Neuronal stem cell (in vitro differentiated cells): Measurements from ENCODE around the gene CEP192.

Source experiments
- DNase-seq: peaks from one replicate; pipeline ENCODE4 v3.0.0-alpha.2; 2013; ENCODE audit warnings: low spot score
- H2AFZ ChIP-seq: one replicate; pipeline ENCODE4 v1.6.1; 2013; ENCODE audit warnings: mild to moderate bottlenecking, low read length, inconsistent platforms
- H2AK5ac ChIP-seq: 2 replicates; pipeline ENCODE4 v1.6.1; 2013; ENCODE audit warnings: low read depth, mild to moderate bottlenecking, inconsistent platforms, low read length, moderate library complexity, mixed read lengths
- H2BK120ac ChIP-seq: 2 replicates; pipeline ENCODE4 v1.6.1; 2013; ENCODE audit warnings: low read depth, mild to moderate bottlenecking, inconsistent platforms, low read length, moderate library complexity, mixed read lengths
- H2BK12ac ChIP-seq: one replicate; pipeline ENCODE4 v1.6.1; 2013; ENCODE audit warnings: low read length, inconsistent platforms
- H2BK15ac ChIP-seq: 2 replicates; pipeline ENCODE4 v1.6.1; 2013; ENCODE audit warnings: mild to moderate bottlenecking, low read length, inconsistent platforms, mixed read lengths
- H2BK5ac ChIP-seq: one replicate; pipeline ENCODE4 v1.6.1; 2013; ENCODE audit warnings: inconsistent platforms, mild to moderate bottlenecking, low read length, moderate library complexity
- H3K14ac ChIP-seq: one replicate; pipeline ENCODE4 v1.6.1; 2013; ENCODE audit warnings: low read length, inconsistent platforms
- H3K18ac ChIP-seq: 2 replicates; pipeline ENCODE4 v1.6.1; 2013; ENCODE audit warnings: low read length, inconsistent platforms
- H3K23ac ChIP-seq: 2 replicates; pipeline ENCODE4 v1.6.1; 2013; ENCODE audit warnings: low read depth, mild to moderate bottlenecking, mixed read lengths, low read length, inconsistent platforms; ENCODE audit not compliant: poor library complexity
- H3K27ac ChIP-seq: replicated peaks from 3 replicates; pipeline ENCODE4 v1.5.1; 2013; ENCODE audit warnings: low read length, inconsistent platforms
- H3K27me3 ChIP-seq, 3 experiments: 2 replicates each; pipeline ENCODE4 v1.6.1; 2013; ENCODE audit warnings: low read length in 3 of 3, mild to moderate bottlenecking in 2 of 3, inconsistent platforms in 1 of 3, low read depth in 1 of 3, mixed read lengths in 1 of 3, moderate library complexity in 1 of 3; ENCODE audit not compliant: control insufficient read depth in 3 of 3, insufficient read depth in 3 of 3
- H3K36me3 ChIP-seq, 2 donors: replicated peaks in 1 of 2; 2 replicates each; pipeline ENCODE4 v1.6.1; 2013; ENCODE audit warnings: low read length in 2 of 2; ENCODE audit not compliant: control insufficient read depth in 2 of 2, insufficient read depth in 2 of 2
- H3K4ac ChIP-seq: 2 replicates; pipeline ENCODE4 v1.6.1; 2013; ENCODE audit warnings: inconsistent platforms, mild to moderate bottlenecking, low read length, moderate library complexity
- H3K4me1 ChIP-seq, 2 donors: 1 replicate in 1 of 2; 2 replicates in 1 of 2; pipeline ENCODE4 v1.6.1; 2013; ENCODE audit warnings: low read length in 2 of 2, low read depth in 1 of 2; ENCODE audit not compliant: control insufficient read depth in 2 of 2, insufficient read depth in 1 of 2
- H3K4me2 ChIP-seq: one replicate; pipeline ENCODE4 v1.6.1; 2013; ENCODE audit warnings: mild to moderate bottlenecking, low read length, inconsistent platforms; ENCODE audit not compliant: insufficient read depth, poor library complexity, severe bottlenecking
- H3K4me3 ChIP-seq, 2 donors: 2 replicates each; pipeline ENCODE4 v1.5.1; 2013; ENCODE audit warnings: low read length in 2 of 2, mild to moderate bottlenecking in 2 of 2, inconsistent platforms in 1 of 2, moderate library complexity in 1 of 2
- H3K79me1 ChIP-seq: one replicate; pipeline ENCODE4 v1.6.1; 2013; ENCODE audit warnings: low read depth, mild to moderate bottlenecking, inconsistent platforms, low read length, moderate library complexity
- H3K9ac ChIP-seq: one replicate; pipeline ENCODE4 v1.6.1; 2013; ENCODE audit warnings: mild to moderate bottlenecking, low read depth, low read length, inconsistent platforms; ENCODE audit not compliant: poor library complexity
- H3K9me3 ChIP-seq, 2 donors: replicated peaks in 1 of 2; 2 replicates each; pipeline versions ENCODE3 to v1.6.1; 2013; ENCODE audit warnings: low read length in 2 of 2, mild to moderate bottlenecking in 2 of 2, inconsistent platforms in 1 of 2, low read depth in 1 of 2, mixed read lengths in 1 of 2, moderate library complexity in 1 of 2; ENCODE audit not compliant: control insufficient read depth in 2 of 2, insufficient read depth in 1 of 2
- H4K8ac ChIP-seq: one replicate; pipeline ENCODE4 v1.6.1; 2013; ENCODE audit warnings: low read depth, mild to moderate bottlenecking, inconsistent platforms, low read length, moderate library complexity
- H4K91ac ChIP-seq: one replicate; pipeline ENCODE4 v1.6.1; 2013; ENCODE audit warnings: low read length, low read depth, mild to moderate bottlenecking, inconsistent platforms; ENCODE audit not compliant: poor library complexity
- WGBS, 2 donors: extraction: QIAGEN DNeasy Blood & Tissue Kit; methylation state at CpG; one replicate each; pipeline ENCODE4 v1.1.7; 2013; ENCODE audit warnings: missing lambda C conversion rate in 2 of 2, mixed read lengths in 1 of 2; ENCODE audit not compliant: insufficient read length in 2 of 2, insufficient replicate concordance in 1 of 2; ENCODE audit errors: extremely low coverage in 2 of 2; 5-methylcytosine and 5-hydroxymethylcytosine counted together

The CEP192 gene

GRCh38 chr18:13136056-13136903, 145.1 kb downstream of the CEP192 start:
- H3K27ac ChIP-seq = peak overlapping the region; percentile 43
- H2BK15ac ChIP-seq = no peak overlapping the region
- no CpG with 5 or more reads among the region's 51 CpGs for WGBS, 2 donors
- H3K4me3 ChIP-seq = peak overlapping the region in 1 of 2 donors; percentile 71
- peak; percentile 29 for DNase-seq
- no peaks in the 10 kb centered on the region for H3K79me1 ChIP-seq
- H3K9me3 ChIP-seq = peaks cover 0 to 8% of the 10 kb centered on the region in 2 donors
- peak overlapping the region; percentile 52 for H3K4me2 ChIP-seq
- H2BK12ac ChIP-seq = no peak overlapping the region
- H3K23ac ChIP-seq = no peak overlapping the region
- no peak overlapping the region for H4K91ac ChIP-seq
- peak overlapping the region; percentile 85 for H3K18ac ChIP-seq
- no peak overlapping the region for H4K8ac ChIP-seq
- H2AK5ac ChIP-seq = no peak overlapping the region
- peaks cover 0 to 3% of the 10 kb centered on the region in 2 donors for H3K4me1 ChIP-seq
- peak overlapping the region; percentile 83 for H2BK5ac ChIP-seq
- H2AFZ ChIP-seq = no peak overlapping the region
- peak overlapping the region; percentile 41 for H3K4ac ChIP-seq
- H3K36me3 ChIP-seq = no peaks in the 10 kb centered on the region
- H3K9ac ChIP-seq = no peak overlapping the region
- H3K14ac ChIP-seq = peak overlapping the region; percentile 32
- peak overlapping the region; percentile 62 for H2BK120ac ChIP-seq
- H3K27me3 ChIP-seq = no peaks in the 10 kb centered on the region

GRCh38 chr18:13136904-13137669, 145.9 kb downstream of the CEP192 start:
- H2BK12ac ChIP-seq = no peak overlapping the region
- no peak overlapping the region for H4K8ac ChIP-seq
- no peak overlapping the region for H2AFZ ChIP-seq
- H2AK5ac ChIP-seq = peak overlapping the region; percentile 32
- peak overlapping the region; percentile 62 for H2BK120ac ChIP-seq
- H2BK15ac ChIP-seq = peak overlapping the region; percentile 5
- DNase-seq = no peak
- H3K36me3 ChIP-seq = no peaks in the 10 kb centered on the region
- peaks cover 0 to 7% of the 10 kb centered on the region in 2 donors for H3K9me3 ChIP-seq
- no peak overlapping the region for H3K23ac ChIP-seq
- peak overlapping the region; percentile 41 for H3K4ac ChIP-seq
- peak overlapping the region; percentile 85 for H3K18ac ChIP-seq
- H4K91ac ChIP-seq = no peak overlapping the region
- no peaks in the 10 kb centered on the region for H3K27me3 ChIP-seq
- H3K79me1 ChIP-seq = no peaks in the 10 kb centered on the region
- no peak overlapping the region for H3K14ac ChIP-seq
- no peak overlapping the region for H3K27ac ChIP-seq
- H3K4me1 ChIP-seq = peaks cover 0 to 3% of the 10 kb centered on the region in 2 donors
- H3K4me2 ChIP-seq = peak overlapping the region; percentile 52
- WGBS, 2 donors = no CpG with 5 or more reads among the region's 74 CpGs
- H2BK5ac ChIP-seq = peak overlapping the region; percentile 83
- H3K4me3 ChIP-seq = peak overlapping the region in 1 of 2 donors; percentile 71
- no peak overlapping the region for H3K9ac ChIP-seq

- no CpG with 5 or more reads among the region's 22 CpGs for WGBS, 2 donors
Observed at GRCh38 chr18:13137670-13138419, 146.7 kb downstream of the CEP192 start.

More at GRCh38 chr18:13137670-13138419, 146.7 kb downstream of the CEP192 start:
- no peak overlapping the region for H2BK5ac ChIP-seq
- H2BK12ac ChIP-seq = no peak overlapping the region
- no peak overlapping the region for H2BK120ac ChIP-seq
- H2BK15ac ChIP-seq = no peak overlapping the region
- peaks cover 0 to 7% of the 10 kb centered on the region in 2 donors for H3K9me3 ChIP-seq
- no peak overlapping the region for H3K14ac ChIP-seq
- H3K4me3 ChIP-seq = no peak overlapping the region
- no peaks in the 10 kb centered on the region for H3K36me3 ChIP-seq
- no peak overlapping the region for H2AK5ac ChIP-seq
- H3K79me1 ChIP-seq = no peaks in the 10 kb centered on the region
- no peak overlapping the region for H2AFZ ChIP-seq
- no peak overlapping the region for H4K91ac ChIP-seq
- H4K8ac ChIP-seq = no peak overlapping the region
- H3K27ac ChIP-seq = no peak overlapping the region
- H3K18ac ChIP-seq = no peak overlapping the region
- no peak for DNase-seq
- H3K23ac ChIP-seq = no peak overlapping the region
- H3K4me1 ChIP-seq = peaks cover 0 to 3% of the 10 kb centered on the region in 2 donors
- H3K4ac ChIP-seq = no peak overlapping the region
- no peak overlapping the region for H3K9ac ChIP-seq
- H3K4me2 ChIP-seq = no peak overlapping the region
- H3K27me3 ChIP-seq = no peaks in the 10 kb centered on the region
